Activated CD4-positive, alpha-beta T cell treated with anti-CD3 and anti-CD28 coated beads, Interleukin-10, Interleukin-2, amounts not matched to agents 100 ng/mL and 50 ng/mL, durations not matched to agents 16 hours and 8 hours (primary cell): ENCODE data around the gene CEMIP2.

Source experiments
- DNase-seq: peaks from one replicate; pipeline ENCODE4 v3.0.0-alpha.2; 2020

Gene CEMIP2

GRCh38 chr9:71769175-71770161 is 1.2 kb upstream of the CEMIP2 start:
- DNase-seq = peak; percentile 75

- peak; percentile 16 for DNase-seq
These were observed 464 bp downstream of the CEMIP2 start for GRCh38 chr9:71767776-71768321.

GRCh38 chr9:71767163-71767775 is 1.0 kb downstream of the CEMIP2 start:
- DNase-seq = no peak

- DNase-seq = peak; percentile 88
These were observed 1.6 kb downstream of the CEMIP2 start for GRCh38 chr9:71766663-71767062.

- DNase-seq = peak; percentile 41
These were observed 2.6 kb downstream of the CEMIP2 start for GRCh38 chr9:71765693-71766092.

GRCh38 chr9:71764891-71765290 is 3.4 kb downstream of the CEMIP2 start:
- no peak for DNase-seq

GRCh38 chr9:71764463-71764862 is 3.9 kb downstream of the CEMIP2 start:
- no peak for DNase-seq

- no peak for DNase-seq
These were observed 4.5 kb downstream of the CEMIP2 start for GRCh38 chr9:71763832-71764231.

- no peak for DNase-seq
These were observed 5.2 kb downstream of the CEMIP2 start for GRCh38 chr9:71762900-71763653.

- peak; percentile 35 for DNase-seq
These were observed 6.4 kb downstream of the CEMIP2 start for GRCh38 chr9:71761938-71762353.

- DNase-seq = no peak
These were observed 7.4 kb downstream of the CEMIP2 start for GRCh38 chr9:71760901-71761300.

GRCh38 chr9:71758785-71759184 is 9.5 kb downstream of the CEMIP2 start:
- DNase-seq = peak; percentile 34

GRCh38 chr9:71758277-71758676 is 10.0 kb downstream of the CEMIP2 start:
- DNase-seq = no peak

- no peak for DNase-seq
These were observed 11.6 kb downstream of the CEMIP2 start for GRCh38 chr9:71756753-71757152.

GRCh38 chr9:71755869-71756268 is 12.4 kb downstream of the CEMIP2 start:
- no peak for DNase-seq

- DNase-seq = no peak
These were observed 13.1 kb downstream of the CEMIP2 start for GRCh38 chr9:71755230-71755629.

GRCh38 chr9:71754151-71754550 is 14.2 kb downstream of the CEMIP2 start:
- no peak for DNase-seq

GRCh38 chr9:71752928-71753327 is 15.4 kb downstream of the CEMIP2 start:
- no peak for DNase-seq

GRCh38 chr9:71752352-71752751 is 16.0 kb downstream of the CEMIP2 start:
- no peak for DNase-seq

GRCh38 chr9:71748280-71748743 is 20.0 kb downstream of the CEMIP2 start:
- DNase-seq = peak; percentile 35

GRCh38 chr9:71747576-71747975 is 20.7 kb downstream of the CEMIP2 start:
- no peak for DNase-seq

- no peak for DNase-seq
These were observed 21.6 kb downstream of the CEMIP2 start for GRCh38 chr9:71746758-71747125.
